K562 (cell line): Measurements from ENCODE around the gene PRKCB. TPM values are rescaled to one million over a fixed set of nuclear protein-coding genes. Genes with fewer than 3 reads are reported as not detected.

Experiments used
- BACH1 ChIP-seq: fragments of 200-800 bp; sonication (Bioruptor generic); IDR thresholded peaks from 2 replicates; pipeline ENCODE4 v1.6.1; 2016; ENCODE audit warnings: missing genetic modification characterization, missing compliant biosample characterization
- CCNT2 ChIP-seq: IDR thresholded peaks from 2 replicates; pipeline ENCODE4 v1.6.1; 2011; ENCODE audit warnings: borderline replicate concordance, low read depth, mild to moderate bottlenecking, moderate library complexity, mixed read lengths, low read length; ENCODE audit not compliant: insufficient read length; ENCODE audit errors: extremely low read depth
- ETV5 ChIP-seq: sonication (generic); formaldehyde crosslinking; IDR thresholded peaks from 2 replicates; pipeline ENCODE4 v1.4.0; 2020; ENCODE audit warnings: low read depth, mild to moderate bottlenecking, missing genetic modification reagents
- HDAC3 ChIP-seq: fragments of 450-650 bp; IDR thresholded peaks from 2 replicates; pipeline ENCODE4 v1.6.1; 2018; ENCODE audit warnings: borderline replicate concordance, mild to moderate bottlenecking, moderate library complexity; ENCODE audit not compliant: partially characterized antibody
- JUN ChIP-seq, 2 experiments: sonication (generic) in 1 of 2; formaldehyde crosslinking in 1 of 2; IDR thresholded peaks; 2 replicates each; pipeline versions ENCODE4 v1.6.1 to v1.8.0; 2012 to 2022; ENCODE audit warnings: borderline replicate concordance in 2 of 2, mild to moderate bottlenecking in 2 of 2, improper control_type of control experiment in 1 of 2, low read depth in 1 of 2, low read length in 1 of 2, missing genetic modification reagents in 1 of 2
- MEIS2 ChIP-seq: fragments of 450-650 bp; IDR thresholded peaks from 2 replicates; pipeline ENCODE4 v1.6.1; 2014; ENCODE audit warnings: mild to moderate bottlenecking; ENCODE audit not compliant: partially characterized antibody
- NCOA2 ChIP-seq, 2 experiments: fragments of 450-650 bp; IDR thresholded peaks; 2 replicates each; pipeline ENCODE4 v1.6.1; 2018; ENCODE audit warnings: mild to moderate bottlenecking in 2 of 2, moderate library complexity in 1 of 2; ENCODE audit not compliant: partially characterized antibody in 2 of 2
- NFRKB ChIP-seq: fragments of 450-650 bp; IDR thresholded peaks from 2 replicates; pipeline ENCODE4 v1.6.1; 2016; ENCODE audit warnings: low read depth
- NR2F6 ChIP-seq: fragments of 450-650 bp; formaldehyde crosslinking; IDR thresholded peaks from 2 replicates; pipeline ENCODE4 v1.4.0; 2020; ENCODE audit warnings: mild to moderate bottlenecking
- POLR2AphosphoS5 ChIP-seq: IDR thresholded peaks from 2 replicates; pipeline ENCODE4 v1.6.1; 2011; ENCODE audit warnings: mild to moderate bottlenecking, low read depth, low read length, moderate library complexity; ENCODE audit not compliant: control insufficient read depth, insufficient read depth
- SAFB2 ChIP-seq: fragments of 200-400 bp; formaldehyde crosslinking; IDR thresholded peaks from 2 replicates; pipeline ENCODE4 v1.6.1; 2018; ENCODE audit warnings: borderline replicate concordance, low read length, low read depth, moderate library complexity; ENCODE audit not compliant: severe bottlenecking
- SRSF1 ChIP-seq: fragments of 200-400 bp; formaldehyde crosslinking; IDR thresholded peaks from 2 replicates; pipeline ENCODE4 v1.6.1; 2017; ENCODE audit warnings: mild to moderate bottlenecking, low read depth, low read length, moderate library complexity
- ZBTB7A ChIP-seq: IDR thresholded peaks from 2 replicates; pipeline ENCODE4 v1.6.1; 2011; ENCODE audit warnings: low read depth, mild to moderate bottlenecking, low read length, moderate library complexity, borderline replicate concordance; ENCODE audit not compliant: control insufficient read depth
- ZNF12 ChIP-seq: sonication (generic); formaldehyde crosslinking; IDR thresholded peaks from 2 replicates; pipeline ENCODE4 v1.4.0; 2020; ENCODE audit warnings: mild to moderate bottlenecking, missing genetic modification reagents
- ZNF3 ChIP-seq: fragments of 250-450 bp; sonication (Bioruptor Pico); IDR thresholded peaks from 2 replicates; pipeline ENCODE4 v1.5.0; 2021; ENCODE audit warnings: mild to moderate bottlenecking, moderate library complexity
- ZNF384 ChIP-seq: IDR thresholded peaks from 2 replicates; pipeline ENCODE4 v1.6.1; 2012; ENCODE audit warnings: low read depth, low read length, improper control_type of control experiment
- ZSCAN32 ChIP-seq: fragments of 450-650 bp; formaldehyde crosslinking; IDR thresholded peaks from 2 replicates; pipeline ENCODE4 v1.4.0; 2020; ENCODE audit warnings: mild to moderate bottlenecking, moderate library complexity
- polyA plus RNA-seq, 8 experiments: library from polyadenylated mRNA; depleted of rRNA in 4 of 8; stranded (reverse) in 5 of 8; unstranded in 3 of 8; fragments of >200 nt; fragmentation: Nextera tagmentation in 2 of 8; fragmentation: Illumina TruSeq in 1 of 8; extraction: Ambion mirVana in 2 of 8; extraction: Trizol in 1 of 8; gene quantifications; 2 replicates each; pipeline versions ENCODE4 v1.2.1 to v1.2.3, GENCODE V29; 2011 to 2014; ENCODE audit warnings: inconsistent platforms in 1 of 8, missing spikeins in 1 of 8
- total RNA-seq, 7 experiments: library from RNA; depleted of rRNA in 6 of 7; stranded (reverse); fragments of >200 nt in 6 of 7; fragmentation: Illumina TruSeq in 2 of 7; extraction: Trizol in 2 of 7; gene quantifications; 2 replicates each; pipeline versions ENCODE4 v1.2.1 to v1.2.3, GENCODE V29; 2011 to 2021; ENCODE audit warnings: low replicate concordance in 1 of 7
- TF ChIP-seq, protein P1 (sequence below), 2 experiments: IDR thresholded peaks; 2 replicates each; pipeline ENCODE4 v1.6.1; 2012; ENCODE audit warnings: improper control_type of control experiment in 2 of 2, low read depth in 2 of 2, low read length in 2 of 2, borderline replicate concordance in 1 of 2
- TF ChIP-seq, protein P2 (sequence below): fragments of 450-650 bp; IDR thresholded peaks from 2 replicates; pipeline ENCODE4 v1.6.1; 2018; ENCODE audit warnings: mild to moderate bottlenecking, low read depth; ENCODE audit not compliant: partially characterized antibody
- TF ChIP-seq, protein P3 (sequence below): fragments of 450-650 bp; IDR thresholded peaks from 2 replicates; pipeline ENCODE4 v1.6.1; 2017; ENCODE audit warnings: antibody characterized with exemption
- TF ChIP-seq, protein P4 (sequence below): sonication (generic); formaldehyde crosslinking; IDR thresholded peaks from 2 replicates; pipeline ENCODE4 v1.9.0; 2022; ENCODE audit warnings: mild to moderate bottlenecking, missing genetic modification reagents

PRKCB gene
- total and polyA plus RNA-seq, 9 of the 15 experiments (the other 6 are each of a cell fraction or from before 2014, with no cell fraction given) = 49.9 to 276 (median 148) TPM

DNA sequence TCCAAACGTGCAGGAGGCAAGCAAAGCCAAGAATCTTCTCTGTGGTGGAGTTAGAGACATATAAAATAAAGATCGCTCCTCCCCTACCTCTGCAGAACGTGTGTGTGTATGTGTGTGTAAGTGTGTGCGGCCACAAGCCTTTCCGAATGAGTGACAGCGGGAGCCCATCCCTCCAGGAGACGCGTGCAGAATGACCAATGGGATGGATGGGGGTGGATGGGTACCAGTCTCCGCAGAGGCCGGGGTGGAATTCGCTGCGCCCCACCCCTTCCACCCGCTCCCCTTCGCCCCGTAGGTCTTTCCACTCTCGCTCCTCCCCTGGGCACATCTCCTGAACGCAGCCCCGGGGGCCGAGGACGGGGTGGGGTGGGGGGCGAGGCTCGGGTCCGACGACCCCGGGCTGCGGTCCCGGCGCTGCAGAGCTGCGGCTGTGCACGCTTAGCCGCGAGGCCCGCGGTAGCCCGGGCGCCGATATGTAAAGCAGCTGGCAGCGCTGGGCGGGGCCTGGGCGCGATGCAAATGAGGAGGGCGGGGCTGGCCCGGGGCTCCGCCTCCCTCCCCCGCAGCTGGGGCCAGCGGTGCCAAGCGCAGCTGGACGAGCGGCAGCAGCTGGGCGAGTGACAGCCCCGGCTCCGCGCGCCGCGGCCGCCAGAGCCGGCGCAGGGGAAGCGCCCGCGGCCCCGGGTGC lies at the start of gene PRKCB (continued):
- TF ChIP-seq ZNF12 (no peak), NCOA2 (IDR thresholded peaks at IDR 0.05; ENCODE audit: partially characterized antibody in 2 of 2) (no peak), SRSF1 (no peak), ETV5 (CRISPR knock-in tag) (no peak), NFRKB (no peak), ZNF3 (CRISPR knock-in tag) (no peak), ZSCAN32 (CRISPR knock-in tag) (no peak), ZBTB7A (peak; percentile 64; the same call in 1 of the 2 replicates), NR2F6 (CRISPR knock-in tag) (no peak), JUN (IDR thresholded peaks at IDR 0.05; ENCODE audit: borderline replicate concordance, low read depth, low read length) (no peak), JUN (CRISPR knock-in tag; IDR thresholded peaks at IDR 0.05; ENCODE audit: borderline replicate concordance) (no peak), BACH1 (tag) (no peak), ZNF384 (no peak), SAFB2 (no peak), HDAC3 (no peak), CCNT2 (peak; percentile 77), MEIS2 (peak; percentile 7), POLR2AphosphoS5 (no peak)
- TF ChIP-seq, protein P1, sequence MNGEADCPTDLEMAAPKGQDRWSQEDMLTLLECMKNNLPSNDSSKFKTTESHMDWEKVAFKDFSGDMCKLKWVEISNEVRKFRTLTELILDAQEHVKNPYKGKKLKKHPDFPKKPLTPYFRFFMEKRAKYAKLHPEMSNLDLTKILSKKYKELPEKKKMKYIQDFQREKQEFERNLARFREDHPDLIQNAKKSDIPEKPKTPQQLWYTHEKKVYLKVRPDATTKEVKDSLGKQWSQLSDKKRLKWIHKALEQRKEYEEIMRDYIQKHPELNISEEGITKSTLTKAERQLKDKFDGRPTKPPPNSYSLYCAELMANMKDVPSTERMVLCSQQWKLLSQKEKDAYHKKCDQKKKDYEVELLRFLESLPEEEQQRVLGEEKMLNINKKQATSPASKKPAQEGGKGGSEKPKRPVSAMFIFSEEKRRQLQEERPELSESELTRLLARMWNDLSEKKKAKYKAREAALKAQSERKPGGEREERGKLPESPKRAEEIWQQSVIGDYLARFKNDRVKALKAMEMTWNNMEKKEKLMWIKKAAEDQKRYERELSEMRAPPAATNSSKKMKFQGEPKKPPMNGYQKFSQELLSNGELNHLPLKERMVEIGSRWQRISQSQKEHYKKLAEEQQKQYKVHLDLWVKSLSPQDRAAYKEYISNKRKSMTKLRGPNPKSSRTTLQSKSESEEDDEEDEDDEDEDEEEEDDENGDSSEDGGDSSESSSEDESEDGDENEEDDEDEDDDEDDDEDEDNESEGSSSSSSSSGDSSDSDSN (IDR thresholded peaks at IDR 0.05; ENCODE audit: borderline replicate concordance in 1 of 2, low read depth in 2 of 2, low read length in 2 of 2) = no peak
- TF ChIP-seq, protein P2, sequence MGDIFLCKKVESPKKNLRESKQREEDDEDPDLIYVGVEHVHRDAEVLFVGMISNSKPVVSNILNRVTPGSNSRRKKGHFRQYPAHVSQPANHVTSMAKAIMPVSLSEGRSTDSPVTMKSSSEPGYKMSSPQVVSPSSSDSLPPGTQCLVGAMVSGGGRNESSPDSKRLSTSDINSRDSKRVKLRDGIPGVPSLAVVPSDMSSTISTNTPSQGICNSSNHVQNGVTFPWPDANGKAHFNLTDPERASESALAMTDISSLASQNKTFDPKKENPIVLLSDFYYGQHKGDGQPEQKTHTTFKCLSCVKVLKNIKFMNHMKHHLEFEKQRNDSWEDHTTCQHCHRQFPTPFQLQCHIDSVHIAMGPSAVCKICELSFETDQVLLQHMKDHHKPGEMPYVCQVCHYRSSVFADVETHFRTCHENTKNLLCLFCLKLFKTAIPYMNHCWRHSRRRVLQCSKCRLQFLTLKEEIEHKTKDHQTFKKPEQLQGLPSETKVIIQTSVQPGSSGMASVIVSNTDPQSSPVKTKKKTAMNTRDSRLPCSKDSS = no peak
- TF ChIP-seq, protein P3, sequence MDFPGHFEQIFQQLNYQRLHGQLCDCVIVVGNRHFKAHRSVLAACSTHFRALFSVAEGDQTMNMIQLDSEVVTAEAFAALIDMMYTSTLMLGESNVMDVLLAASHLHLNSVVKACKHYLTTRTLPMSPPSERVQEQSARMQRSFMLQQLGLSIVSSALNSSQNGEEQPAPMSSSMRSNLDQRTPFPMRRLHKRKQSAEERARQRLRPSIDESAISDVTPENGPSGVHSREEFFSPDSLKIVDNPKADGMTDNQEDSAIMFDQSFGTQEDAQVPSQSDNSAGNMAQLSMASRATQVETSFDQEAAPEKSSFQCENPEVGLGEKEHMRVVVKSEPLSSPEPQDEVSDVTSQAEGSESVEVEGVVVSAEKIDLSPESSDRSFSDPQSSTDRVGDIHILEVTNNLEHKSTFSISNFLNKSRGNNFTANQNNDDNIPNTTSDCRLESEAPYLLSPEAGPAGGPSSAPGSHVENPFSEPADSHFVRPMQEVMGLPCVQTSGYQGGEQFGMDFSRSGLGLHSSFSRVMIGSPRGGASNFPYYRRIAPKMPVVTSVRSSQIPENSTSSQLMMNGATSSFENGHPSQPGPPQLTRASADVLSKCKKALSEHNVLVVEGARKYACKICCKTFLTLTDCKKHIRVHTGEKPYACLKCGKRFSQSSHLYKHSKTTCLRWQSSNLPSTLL = no peak
- TF ChIP-seq, protein P4, sequence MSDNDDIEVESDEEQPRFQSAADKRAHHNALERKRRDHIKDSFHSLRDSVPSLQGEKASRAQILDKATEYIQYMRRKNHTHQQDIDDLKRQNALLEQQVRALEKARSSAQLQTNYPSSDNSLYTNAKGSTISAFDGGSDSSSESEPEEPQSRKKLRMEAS (CRISPR knock-in tag) = no peak; the same call in 1 of the 2 replicates
